Endodermal cell (in vitro differentiated cells): Measurements from ENCODE around the gene COL11A2. TPM values are rescaled to one million over a fixed set of nuclear protein-coding genes. Genes with fewer than 3 reads are reported as not detected.

Experiments used
- DNase-seq: peaks from one replicate; pipeline ENCODE4 v3.0.0-alpha.2; 2017
- H3K27ac ChIP-seq: 2 replicates; pipeline ENCODE4 v1.5.1; 2013; ENCODE audit warnings: mild to moderate bottlenecking, low read depth, low read length, moderate library complexity
- H3K27me3 ChIP-seq: 2 replicates; pipeline ENCODE4 v1.6.1; 2013; ENCODE audit warnings: mild to moderate bottlenecking, low read length, moderate library complexity; ENCODE audit not compliant: insufficient read depth, control insufficient read depth, poor library complexity, severe bottlenecking
- H3K36me3 ChIP-seq: 2 replicates; pipeline ENCODE4 v1.7.0; 2013; ENCODE audit warnings: mild to moderate bottlenecking, low read length, moderate library complexity; ENCODE audit not compliant: control insufficient read depth, insufficient read depth
- H3K4me1 ChIP-seq: one replicate; pipeline ENCODE4 v1.7.0; 2013; ENCODE audit warnings: low read length; ENCODE audit not compliant: control insufficient read depth, insufficient read depth
- H3K4me3 ChIP-seq: 2 replicates; pipeline ENCODE4 v1.5.1; 2013; ENCODE audit warnings: mild to moderate bottlenecking, low read length, moderate library complexity
- H3K9ac ChIP-seq: 2 replicates; pipeline ENCODE4 v1.6.1; 2013; ENCODE audit warnings: mild to moderate bottlenecking, low read length, moderate library complexity; ENCODE audit not compliant: poor library complexity, severe bottlenecking; ENCODE audit errors: extremely low read depth
- H3K9me3 ChIP-seq: 2 replicates; pipeline ENCODE4 v1.6.1; 2013; ENCODE audit warnings: mild to moderate bottlenecking, low read length, moderate library complexity; ENCODE audit not compliant: control insufficient read depth
- H3K27ac Mint-ChIP-seq: 2 replicates; pipeline ENCODE4 v1.8.0; 2020; ENCODE audit warnings: mixed read lengths
- H3K27me3 Mint-ChIP-seq: 2 replicates; pipeline ENCODE4 v1.8.0; 2021; ENCODE audit warnings: mild to moderate bottlenecking, mixed read lengths; ENCODE audit not compliant: insufficient read depth
- H3K36me3 Mint-ChIP-seq: 2 replicates; pipeline ENCODE4 v1.8.0; 2020; ENCODE audit warnings: low read depth, mixed read lengths
- H3K4me1 Mint-ChIP-seq: 2 replicates; pipeline ENCODE4 v1.8.0; 2020; ENCODE audit warnings: mixed read lengths
- H3K4me3 Mint-ChIP-seq: 2 replicates; pipeline ENCODE4 v1.8.0; 2020; ENCODE audit warnings: mild to moderate bottlenecking, moderate library complexity, mixed read lengths
- H3K9me3 Mint-ChIP-seq: 2 replicates; pipeline ENCODE4 v1.8.0; 2020; ENCODE audit warnings: mild to moderate bottlenecking, mixed read lengths
- WGBS, 2 experiments: methylation state at CpG; one replicate each; pipeline versions ENCODE4 v1.1.5 to v1.1.7; 2013; ENCODE audit warnings: missing lambda C conversion rate in 2 of 2, mixed read lengths in 1 of 2; ENCODE audit not compliant: insufficient coverage in 1 of 2, insufficient read length in 1 of 2; 5-methylcytosine and 5-hydroxymethylcytosine counted together
- total RNA-seq, 2 donors: library from RNA; stranded (reverse); fragmentation: NEBNext Ultra II Directional in 1 of 2; extraction: Animal tissue kit (Norgen Biotek cat#: 25700) in 1 of 2; gene quantifications; 2 replicates in 1 of 2; 3 replicates in 1 of 2; pipeline ENCODE4 v1.2.1, GENCODE V29; 2021
- TF ChIP-seq, protein P1 (sequence below): fragments of 200-600 bp; sonication (generic); conservative IDR thresholded peaks from 2 replicates; pipeline ENCODE4 v1.5.0; 2021; ENCODE audit warnings: antibody characterized with exemption, mild to moderate bottlenecking

Gene COL11A2
- total RNA-seq, 2 donors from 2014 or later = 1.3 to 2.8 TPM

DNA sequence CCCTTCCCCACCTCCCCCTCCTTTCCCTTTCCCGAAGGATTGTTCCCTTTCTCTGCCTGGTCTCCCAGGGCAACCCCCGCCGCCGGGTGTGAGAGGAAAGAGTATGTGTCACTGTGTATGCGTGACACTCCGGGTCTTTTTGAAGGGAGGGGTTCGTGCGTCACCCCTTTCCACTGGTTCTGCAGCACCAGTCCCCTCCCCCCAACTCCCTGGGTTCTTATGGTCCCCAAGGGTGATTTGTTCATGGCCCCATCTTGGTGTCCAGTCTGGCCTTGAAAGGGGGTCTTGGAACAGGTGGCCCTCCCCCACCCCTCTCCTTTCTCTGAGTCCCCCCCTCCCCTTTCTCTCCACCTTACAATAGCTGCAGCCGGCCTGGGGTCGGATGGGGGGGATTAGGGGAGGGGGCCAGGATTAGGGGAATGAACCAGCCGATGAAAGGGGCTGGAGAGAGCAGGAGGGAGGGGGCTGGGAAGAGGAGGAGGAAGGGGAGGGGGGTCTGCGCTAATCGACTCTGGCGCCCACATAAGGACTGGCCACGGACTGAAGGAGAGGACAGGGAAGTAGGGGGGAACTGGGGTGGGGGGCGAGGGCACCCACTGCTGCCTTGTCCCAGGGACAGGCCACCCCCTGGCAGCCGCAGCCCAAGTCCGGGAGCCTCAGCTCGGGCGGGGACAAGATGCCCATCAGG, 14.7 kb upstream of the COL11A2 start:
- Histone ChIP-seq H3K9ac (no peak overlapping the region), H3K36me3 (peaks cover 38% of the 10 kb centered on the region), H3K4me1 (peaks cover 8% of the 10 kb centered on the region), H3K27me3 (peaks cover 3% of the 10 kb centered on the region), H3K4me3 (peak overlapping the region; percentile 92), H3K27ac (peak overlapping the region; percentile 89), H3K9me3 (no peaks in the 10 kb centered on the region)
- peaks cover 25% of the 10 kb centered on the region for H3K4me1 Mint-ChIP-seq
- H3K27me3 Mint-ChIP-seq = peaks cover 28% of the 10 kb centered on the region
- TF ChIP-seq, protein P1, sequence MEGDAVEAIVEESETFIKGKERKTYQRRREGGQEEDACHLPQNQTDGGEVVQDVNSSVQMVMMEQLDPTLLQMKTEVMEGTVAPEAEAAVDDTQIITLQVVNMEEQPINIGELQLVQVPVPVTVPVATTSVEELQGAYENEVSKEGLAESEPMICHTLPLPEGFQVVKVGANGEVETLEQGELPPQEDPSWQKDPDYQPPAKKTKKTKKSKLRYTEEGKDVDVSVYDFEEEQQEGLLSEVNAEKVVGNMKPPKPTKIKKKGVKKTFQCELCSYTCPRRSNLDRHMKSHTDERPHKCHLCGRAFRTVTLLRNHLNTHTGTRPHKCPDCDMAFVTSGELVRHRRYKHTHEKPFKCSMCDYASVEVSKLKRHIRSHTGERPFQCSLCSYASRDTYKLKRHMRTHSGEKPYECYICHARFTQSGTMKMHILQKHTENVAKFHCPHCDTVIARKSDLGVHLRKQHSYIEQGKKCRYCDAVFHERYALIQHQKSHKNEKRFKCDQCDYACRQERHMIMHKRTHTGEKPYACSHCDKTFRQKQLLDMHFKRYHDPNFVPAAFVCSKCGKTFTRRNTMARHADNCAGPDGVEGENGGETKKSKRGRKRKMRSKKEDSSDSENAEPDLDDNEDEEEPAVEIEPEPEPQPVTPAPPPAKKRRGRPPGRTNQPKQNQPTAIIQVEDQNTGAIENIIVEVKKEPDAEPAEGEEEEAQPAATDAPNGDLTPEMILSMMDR = no peak
- H3K4me3 Mint-ChIP-seq = peak overlapping the region; percentile 82
- WGBS, 2 experiments = 9 to 17% methylated on average over 7 to 15 of the region's 20 CpGs
- peaks cover 36% of the 10 kb centered on the region for H3K36me3 Mint-ChIP-seq
- DNase-seq = peak; percentile 67
- no peak overlapping the region for H3K27ac Mint-ChIP-seq
- no peaks in the 10 kb centered on the region for H3K9me3 Mint-ChIP-seq

DNA sequence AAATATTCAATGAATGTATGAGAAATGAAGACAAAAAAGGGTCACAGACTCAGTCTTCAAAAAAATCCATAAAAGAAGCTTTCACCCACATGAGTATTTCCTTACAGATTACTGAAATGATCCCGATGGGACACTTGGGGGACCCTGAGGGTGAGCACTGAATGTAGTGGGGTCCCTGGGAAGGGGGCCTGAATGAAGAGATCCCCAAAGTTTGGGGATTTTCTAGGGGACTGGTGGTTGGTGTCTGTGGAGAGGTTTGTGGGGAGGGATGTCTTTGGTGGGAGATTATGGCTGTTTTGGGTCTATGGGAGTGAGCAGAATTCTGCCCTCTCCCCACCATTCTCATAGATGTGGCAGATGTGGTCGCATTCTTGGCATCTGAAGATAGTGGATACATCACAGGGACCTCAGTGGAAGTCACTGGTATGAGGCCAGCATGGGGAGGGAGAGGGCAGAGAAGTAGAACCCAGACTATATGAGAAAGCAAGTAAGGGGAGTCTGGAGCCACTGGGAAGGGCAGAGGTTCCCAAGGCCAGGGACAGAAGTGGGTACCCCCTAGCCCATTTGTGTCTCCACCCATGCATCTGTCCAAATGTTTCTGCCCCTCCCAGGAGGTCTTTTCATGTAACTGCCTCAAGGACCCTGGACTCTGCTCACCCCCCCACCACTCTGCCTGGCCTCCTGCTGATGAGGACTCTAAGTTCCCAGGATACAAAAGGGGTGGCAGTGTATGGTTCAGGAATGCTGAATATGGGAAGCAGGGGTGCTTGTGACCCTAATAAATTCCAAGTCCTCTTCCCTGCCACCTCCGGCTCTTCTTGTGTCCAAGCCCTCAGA, 14.0 kb upstream of the COL11A2 start:
- peaks cover 43% of the 10 kb centered on the region for H3K36me3 ChIP-seq
- no peaks in the 10 kb centered on the region for H3K9me3 ChIP-seq
- Mint-ChIP-seq H3K27ac (peak overlapping the region; percentile 52), H3K27me3 (peaks cover 23% of the 10 kb centered on the region), H3K9me3 (no peaks in the 10 kb centered on the region), H3K4me3 (peak overlapping the region; percentile 82), H3K36me3 (peaks cover 41% of the 10 kb centered on the region), H3K4me1 (peaks cover 30% of the 10 kb centered on the region)
- WGBS, 2 experiments = 88% methylated on average over 3 of the region's 3 CpGs; no CpG with 5 or more reads in 1 of the 2 experiments
- H3K9ac ChIP-seq = no peak overlapping the region
- H3K4me1 ChIP-seq = peaks cover 11% of the 10 kb centered on the region
- TF ChIP-seq, protein P1 = no peak
- H3K4me3 ChIP-seq = no peak overlapping the region
- H3K27me3 ChIP-seq = no peaks in the 10 kb centered on the region
- no peak for DNase-seq
- peak overlapping the region; percentile 89 for H3K27ac ChIP-seq

DNA sequence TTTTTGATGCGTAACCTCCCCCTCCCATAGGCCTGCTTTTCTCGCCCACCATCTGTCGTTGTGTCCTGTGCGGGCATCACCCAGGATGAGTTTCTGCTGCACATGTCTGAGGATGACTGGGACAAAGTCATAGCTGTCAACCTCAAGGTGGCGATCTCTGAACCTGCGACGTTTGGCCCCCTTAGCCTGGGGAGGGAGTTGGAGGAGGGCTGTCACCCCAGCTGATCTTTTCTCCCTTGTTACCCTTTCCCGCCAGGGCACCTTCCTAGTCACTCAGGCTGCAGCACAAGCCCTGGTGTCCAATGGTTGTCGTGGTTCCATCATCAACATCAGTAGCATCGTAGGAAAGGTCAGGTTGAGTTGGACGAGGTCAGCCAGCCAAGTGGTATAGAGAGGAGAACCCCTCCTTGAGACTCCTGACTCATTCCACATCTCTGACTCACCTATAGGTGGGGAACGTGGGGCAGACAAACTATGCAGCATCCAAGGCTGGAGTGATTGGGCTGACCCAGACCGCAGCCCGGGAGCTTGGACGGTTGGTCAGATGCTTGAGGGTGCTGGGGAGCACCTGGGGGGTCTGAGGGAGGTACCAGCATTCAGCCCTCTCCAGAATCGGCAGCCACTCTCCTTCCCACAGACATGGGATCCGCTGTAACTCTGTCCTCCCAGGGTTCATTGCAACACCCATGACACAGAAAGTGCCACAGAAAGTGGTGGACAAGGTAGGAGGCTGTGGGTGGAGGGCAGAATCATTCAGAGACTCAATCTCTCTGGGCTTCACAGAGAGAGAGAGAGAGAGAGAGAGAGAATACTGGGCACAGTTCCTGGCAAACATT, 13.1 kb upstream of the COL11A2 start:
- WGBS, 2 experiments = 27 to 32% methylated on average over 10 to 17 of the region's 17 CpGs
- peaks cover 11% of the 10 kb centered on the region for H3K4me1 ChIP-seq
- peaks cover 36% of the 10 kb centered on the region for H3K36me3 ChIP-seq
- Mint-ChIP-seq H3K27me3 (peaks cover 23% of the 10 kb centered on the region), H3K27ac (peak overlapping the region; percentile 49), H3K36me3 (peaks cover 38% of the 10 kb centered on the region), H3K4me3 (peak overlapping the region; percentile 96), H3K9me3 (no peaks in the 10 kb centered on the region), H3K4me1 (peaks cover 30% of the 10 kb centered on the region)
- H3K4me3 ChIP-seq = peak overlapping the region; percentile 85
- H3K9me3 ChIP-seq = no peaks in the 10 kb centered on the region
- DNase-seq = peak; percentile 77
- H3K27me3 ChIP-seq = no peaks in the 10 kb centered on the region
- TF ChIP-seq, protein P1 = peak; percentile 50
- H3K9ac ChIP-seq = peak overlapping the region; percentile 70
- H3K27ac ChIP-seq = peak overlapping the region; percentile 90
